GM23338 (cell line): ENCODE results near the gene NKX6-1. TPM values are rescaled to one million over a fixed set of nuclear protein-coding genes. Genes with fewer than 3 reads are reported as not detected.

Experiments used
- ATAC-seq: fragments of 200-7000 bp; cut with Tn5 transposase; 3 replicates; pipeline ENCODE4 v1.9.1; 2020
- DNase-seq: peaks from one replicate; pipeline ENCODE4 v3.0.0-alpha.2; 2015; ENCODE audit warnings: low spot score
- H2AFZ ChIP-seq: fragments of 200-600 bp; sonication (generic); 2 replicates; pipeline ENCODE4 v1.8.0; 2016; ENCODE audit warnings: antibody characterized with exemption, mild to moderate bottlenecking, moderate library complexity
- H3F3A ChIP-seq: fragments of 200-600 bp; sonication (generic); replicated peaks from 2 replicates; pipeline ENCODE4 v1.8.0; 2017; ENCODE audit warnings: antibody characterized with exemption, mixed run types, low read depth
- H3K27ac ChIP-seq: fragments of 200-600 bp; sonication (generic); 2 replicates; pipeline ENCODE4 v1.6.1; 2016; ENCODE audit warnings: low read depth
- H3K27me3 ChIP-seq: fragments of 200-600 bp; sonication (generic); 2 replicates; pipeline ENCODE4 v1.8.0; 2016; ENCODE audit warnings: mild to moderate bottlenecking, mixed run types, moderate library complexity; ENCODE audit not compliant: insufficient read depth
- H3K36me3 ChIP-seq: fragments of 200-600 bp; sonication (generic); 2 replicates; pipeline ENCODE4 v1.8.0; 2016; ENCODE audit warnings: mild to moderate bottlenecking; ENCODE audit not compliant: insufficient read depth
- H3K4me1 ChIP-seq: fragments of 200-600 bp; sonication (generic); 2 replicates; pipeline ENCODE4 v1.8.0; 2016; ENCODE audit warnings: mild to moderate bottlenecking, moderate library complexity; ENCODE audit not compliant: insufficient read depth
- H3K4me2 ChIP-seq: fragments of 200-600 bp; sonication (generic); 2 replicates; pipeline ENCODE4 v1.7.1; 2017; ENCODE audit warnings: mixed run types
- H3K4me3 ChIP-seq: fragments of 200-600 bp; sonication (generic); 2 replicates; pipeline ENCODE4 v1.6.1; 2016; ENCODE audit warnings: mixed run types
- H3K79me2 ChIP-seq: fragments of 200-600 bp; sonication (generic); replicated peaks from 2 replicates; pipeline ENCODE4 v1.8.0; 2017; ENCODE audit warnings: mild to moderate bottlenecking; ENCODE audit not compliant: insufficient read depth
- H3K9me2 ChIP-seq: fragments of 200-600 bp; sonication (generic); 2 replicates; pipeline ENCODE4 v1.8.0; 2017; ENCODE audit not compliant: insufficient read depth
- H4K20me1 ChIP-seq: fragments of 200-600 bp; sonication (generic); replicated peaks from 2 replicates; pipeline ENCODE4 v1.8.0; 2017; ENCODE audit warnings: mild to moderate bottlenecking; ENCODE audit not compliant: insufficient read depth
- H3K27ac Mint-ChIP-seq: 2 replicates; pipeline ENCODE4 v1.8.0; 2020; ENCODE audit warnings: inconsistent platforms, mild to moderate bottlenecking, moderate library complexity, mixed read lengths
- H3K27me3 Mint-ChIP-seq: 3 replicates; pipeline ENCODE4 v1.8.0; 2022; ENCODE audit warnings: low read depth, mild to moderate bottlenecking, moderate library complexity, mixed read lengths, inconsistent platforms; ENCODE audit not compliant: insufficient read depth, poor library complexity
- H3K36me3 Mint-ChIP-seq: 3 replicates; pipeline ENCODE4 v1.8.0; 2021; ENCODE audit warnings: low read depth, mild to moderate bottlenecking, inconsistent platforms, moderate library complexity, mixed read lengths
- H3K4me1 Mint-ChIP-seq: 3 replicates; pipeline ENCODE4 v1.8.0; 2020; ENCODE audit warnings: mild to moderate bottlenecking, inconsistent platforms, mixed read lengths
- H3K4me3 Mint-ChIP-seq: 3 replicates; pipeline ENCODE4 v1.8.0; 2021; ENCODE audit warnings: moderate library complexity, mild to moderate bottlenecking, inconsistent platforms, mixed read lengths
- H3K9me3 Mint-ChIP-seq: 3 replicates; pipeline ENCODE4 v1.8.0; 2020; ENCODE audit warnings: moderate library complexity, mild to moderate bottlenecking, inconsistent platforms, mixed read lengths
- EZH2 ChIP-seq: fragments of 200-600 bp; sonication (generic); IDR thresholded peaks from one replicate; pipeline ENCODE4 v1.8.0; 2017; ENCODE audit warnings: antibody characterized with exemption, mild to moderate bottlenecking, low read depth; ENCODE audit not compliant: unreplicated experiment
- NANOG ChIP-seq: IDR thresholded peaks from 2 replicates; pipeline ENCODE4 v1.6.1; 2016; ENCODE audit warnings: antibody characterized with exemption, borderline replicate concordance
- POLR2AphosphoS5 ChIP-seq: IDR thresholded peaks from 2 replicates; pipeline ENCODE4 v1.6.1; 2016; ENCODE audit warnings: antibody characterized with exemption, low read depth
- STAT1 ChIP-seq: IDR thresholded peaks from one replicate; pipeline ENCODE4 v1.6.1; 2016; ENCODE audit warnings: antibody characterized with exemption; ENCODE audit not compliant: unreplicated experiment
- ZNF331 ChIP-seq: fragments of 250-450 bp; sonication (Bioruptor Pico); IDR thresholded peaks from 2 replicates; pipeline ENCODE4 v1.5.0; 2020; ENCODE audit warnings: low read depth, mild to moderate bottlenecking, moderate library complexity
- polyA plus RNA-seq: library from polyadenylated mRNA; unstranded; fragments of >200 nt; fragmentation: Nextera tagmentation; extraction: Ambion mirVana; gene quantifications from 2 replicates; pipeline ENCODE4 v1.2.1, GENCODE V29; 2016
- small RNA-seq: library from RNA; depleted of rRNA; stranded (forward); fragments of <200 nt; gene quantifications from one replicate; pipeline ENCODE3, GENCODE V24; 2014; ENCODE audit warnings: low replicate concordance
- total RNA-seq: library from RNA; depleted of rRNA; stranded (reverse); fragments of >200 nt; shearing (Covaris generic); gene quantifications from 2 replicates; pipeline ENCODE4 v1.2.3, GENCODE V29; 2014; rRNA removed
- TF ChIP-seq, protein P1 (sequence below): IDR thresholded peaks from one replicate; pipeline ENCODE4 v1.6.1; 2018; ENCODE audit warnings: antibody characterized with exemption; ENCODE audit not compliant: unreplicated experiment
- TF ChIP-seq, protein P2 (sequence below), 2 experiments: fragments of 200-600 bp in 1 of 2; sonication (generic) in 1 of 2; conservative IDR thresholded peaks; 2 replicates each; pipeline versions ENCODE4 v1.5.1 to v1.6.1; 2016 to 2017; ENCODE audit warnings: antibody characterized with exemption in 2 of 2, low read depth in 2 of 2, mild to moderate bottlenecking in 2 of 2, moderate library complexity in 1 of 2

The NKX6-1 gene
- total and polyA plus RNA-seq, 2 experiments from 2014 or later, result 0.07 TPM; not detected in 1

DNA sequence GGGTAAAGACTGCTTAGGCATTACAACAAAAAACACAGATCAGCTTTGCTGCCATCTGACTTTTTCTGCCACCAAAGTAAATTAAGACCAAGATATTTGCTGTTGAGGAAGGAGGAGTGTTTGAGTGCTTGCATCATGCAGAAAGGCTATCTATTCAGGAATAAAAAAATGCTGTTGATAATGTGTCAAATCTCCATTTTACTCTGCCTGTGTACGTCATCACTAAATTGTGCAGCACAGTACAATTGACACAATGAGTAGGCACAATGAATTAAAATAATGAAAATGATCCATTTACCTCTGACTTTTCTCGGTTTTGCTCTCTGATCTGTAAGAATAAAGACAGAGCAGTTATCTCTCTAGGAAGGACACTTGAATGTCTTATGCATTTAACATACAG is 56.3 kb downstream of the NKX6-1 start:
- Mint-ChIP-seq H3K4me1 (no peaks in the 10 kb centered on the region; the same call in 2 of the 3 replicates), H3K27ac (no peak overlapping the region), H3K4me3 (no peak overlapping the region), H3K27me3 (no peaks in the 10 kb centered on the region), H3K36me3 (no peaks in the 10 kb centered on the region), H3K9me3 (no peaks in the 10 kb centered on the region)
- Histone ChIP-seq H3K9me2 (no peaks in the 10 kb centered on the region), H3K4me3 (no peak overlapping the region), H3K4me2 (no peak overlapping the region), H4K20me1 (no peaks in the 10 kb centered on the region), H3K36me3 (no peaks in the 10 kb centered on the region), H3K4me1 (no peaks in the 10 kb centered on the region), H3F3A (no peaks in the 10 kb centered on the region), H3K79me2 (no peaks in the 10 kb centered on the region), H3K27me3 (no peaks in the 10 kb centered on the region), H2AFZ (no peak overlapping the region), H3K27ac (no peak overlapping the region)
- TF ChIP-seq NANOG, result no peak
- no peak for TF ChIP-seq EZH2
- TF ChIP-seq POLR2AphosphoS5, result no peak
- TF ChIP-seq, protein P1, sequence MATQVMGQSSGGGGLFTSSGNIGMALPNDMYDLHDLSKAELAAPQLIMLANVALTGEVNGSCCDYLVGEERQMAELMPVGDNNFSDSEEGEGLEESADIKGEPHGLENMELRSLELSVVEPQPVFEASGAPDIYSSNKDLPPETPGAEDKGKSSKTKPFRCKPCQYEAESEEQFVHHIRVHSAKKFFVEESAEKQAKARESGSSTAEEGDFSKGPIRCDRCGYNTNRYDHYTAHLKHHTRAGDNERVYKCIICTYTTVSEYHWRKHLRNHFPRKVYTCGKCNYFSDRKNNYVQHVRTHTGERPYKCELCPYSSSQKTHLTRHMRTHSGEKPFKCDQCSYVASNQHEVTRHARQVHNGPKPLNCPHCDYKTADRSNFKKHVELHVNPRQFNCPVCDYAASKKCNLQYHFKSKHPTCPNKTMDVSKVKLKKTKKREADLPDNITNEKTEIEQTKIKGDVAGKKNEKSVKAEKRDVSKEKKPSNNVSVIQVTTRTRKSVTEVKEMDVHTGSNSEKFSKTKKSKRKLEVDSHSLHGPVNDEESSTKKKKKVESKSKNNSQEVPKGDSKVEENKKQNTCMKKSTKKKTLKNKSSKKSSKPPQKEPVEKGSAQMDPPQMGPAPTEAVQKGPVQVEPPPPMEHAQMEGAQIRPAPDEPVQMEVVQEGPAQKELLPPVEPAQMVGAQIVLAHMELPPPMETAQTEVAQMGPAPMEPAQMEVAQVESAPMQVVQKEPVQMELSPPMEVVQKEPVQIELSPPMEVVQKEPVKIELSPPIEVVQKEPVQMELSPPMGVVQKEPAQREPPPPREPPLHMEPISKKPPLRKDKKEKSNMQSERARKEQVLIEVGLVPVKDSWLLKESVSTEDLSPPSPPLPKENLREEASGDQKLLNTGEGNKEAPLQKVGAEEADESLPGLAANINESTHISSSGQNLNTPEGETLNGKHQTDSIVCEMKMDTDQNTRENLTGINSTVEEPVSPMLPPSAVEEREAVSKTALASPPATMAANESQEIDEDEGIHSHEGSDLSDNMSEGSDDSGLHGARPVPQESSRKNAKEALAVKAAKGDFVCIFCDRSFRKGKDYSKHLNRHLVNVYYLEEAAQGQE, result no peak
- TF ChIP-seq ZNF331 (CRISPR knock-in tag), result no peak
- TF ChIP-seq, protein P2, sequence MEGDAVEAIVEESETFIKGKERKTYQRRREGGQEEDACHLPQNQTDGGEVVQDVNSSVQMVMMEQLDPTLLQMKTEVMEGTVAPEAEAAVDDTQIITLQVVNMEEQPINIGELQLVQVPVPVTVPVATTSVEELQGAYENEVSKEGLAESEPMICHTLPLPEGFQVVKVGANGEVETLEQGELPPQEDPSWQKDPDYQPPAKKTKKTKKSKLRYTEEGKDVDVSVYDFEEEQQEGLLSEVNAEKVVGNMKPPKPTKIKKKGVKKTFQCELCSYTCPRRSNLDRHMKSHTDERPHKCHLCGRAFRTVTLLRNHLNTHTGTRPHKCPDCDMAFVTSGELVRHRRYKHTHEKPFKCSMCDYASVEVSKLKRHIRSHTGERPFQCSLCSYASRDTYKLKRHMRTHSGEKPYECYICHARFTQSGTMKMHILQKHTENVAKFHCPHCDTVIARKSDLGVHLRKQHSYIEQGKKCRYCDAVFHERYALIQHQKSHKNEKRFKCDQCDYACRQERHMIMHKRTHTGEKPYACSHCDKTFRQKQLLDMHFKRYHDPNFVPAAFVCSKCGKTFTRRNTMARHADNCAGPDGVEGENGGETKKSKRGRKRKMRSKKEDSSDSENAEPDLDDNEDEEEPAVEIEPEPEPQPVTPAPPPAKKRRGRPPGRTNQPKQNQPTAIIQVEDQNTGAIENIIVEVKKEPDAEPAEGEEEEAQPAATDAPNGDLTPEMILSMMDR (conservative IDR thresholded peaks at IDR 0.05; ENCODE audit: low read depth in 2 of 2), result no peak
- TF ChIP-seq STAT1, result no peak
- ATAC-seq (no peak), DNase-seq (no peak)

Small RNA genes within 50 kb of the gene (small RNA-seq; reads per million reads assigned to genes)
- gene RPL3P13, result not detected

Other genes starting within 250 kb of the NKX6-1 start
- gene CDS1, start 83.8 kb upstream of the NKX6-1 start, total RNA-seq, result 20.3 and 22.6 TPM in 2 replicates
- 8.3 and 10.0 TPM in 2 replicates for gene CDS1, start 83.8 kb upstream of the NKX6-1 start, polyA plus RNA-seq